WTC11 (cell line): ENCODE data around the gene CSRP3.

Source experiments
- JUN ChIP-seq: sonication (generic); formaldehyde crosslinking; IDR thresholded peaks from 2 replicates; pipeline ENCODE4 v1.8.0; 2023; ENCODE audit warnings: mild to moderate bottlenecking, missing genetic modification reagents
- TEAD4 ChIP-seq: sonication (generic); formaldehyde crosslinking; IDR thresholded peaks from 2 replicates; pipeline ENCODE4 v1.8.0; 2022; ENCODE audit warnings: mild to moderate bottlenecking, missing genetic modification reagents
- TF ChIP-seq, protein P1 (sequence below): fragments of 200-600 bp; IDR thresholded peaks from 2 replicates; pipeline ENCODE4 v1.8.0; 2022; ENCODE audit warnings: antibody characterized with exemption
- TF ChIP-seq, protein P2 (sequence below): sonication (generic); formaldehyde crosslinking; IDR thresholded peaks from 2 replicates; pipeline ENCODE4 v1.8.0; 2022; ENCODE audit warnings: mild to moderate bottlenecking, missing genetic modification reagents
- TF ChIP-seq, protein P3 (sequence below): sonication (generic); formaldehyde crosslinking; IDR thresholded peaks from 2 replicates; pipeline ENCODE4 v1.8.1; 2023; ENCODE audit warnings: mild to moderate bottlenecking, missing genetic modification reagents, moderate library complexity
- TF ChIP-seq, protein P4 (sequence below): sonication (generic); formaldehyde crosslinking; IDR thresholded peaks from 2 replicates; pipeline ENCODE4 v1.8.0; 2022; ENCODE audit warnings: mild to moderate bottlenecking, missing genetic modification reagents

DNA sequence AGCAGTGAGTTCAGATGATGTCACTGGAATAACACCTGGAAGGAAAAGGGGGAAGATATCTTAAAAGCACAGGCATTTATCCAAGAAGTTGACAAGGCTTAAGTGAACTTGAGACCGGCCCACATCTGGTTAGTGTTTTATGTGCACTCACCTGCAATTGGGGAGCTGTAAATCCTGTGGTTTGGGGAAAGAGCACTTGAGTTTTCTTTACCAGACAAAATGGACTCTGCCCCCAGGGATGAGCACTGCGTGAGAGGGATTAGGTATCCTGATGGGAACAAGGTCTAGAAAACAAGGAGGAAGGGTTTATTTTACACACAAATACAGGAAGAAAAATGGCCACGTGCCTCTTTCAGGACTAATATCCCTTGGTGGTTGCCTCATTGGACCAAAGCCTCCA lies 23.8 kb upstream of the CSRP3 start:
- TF ChIP-seq, protein P1, sequence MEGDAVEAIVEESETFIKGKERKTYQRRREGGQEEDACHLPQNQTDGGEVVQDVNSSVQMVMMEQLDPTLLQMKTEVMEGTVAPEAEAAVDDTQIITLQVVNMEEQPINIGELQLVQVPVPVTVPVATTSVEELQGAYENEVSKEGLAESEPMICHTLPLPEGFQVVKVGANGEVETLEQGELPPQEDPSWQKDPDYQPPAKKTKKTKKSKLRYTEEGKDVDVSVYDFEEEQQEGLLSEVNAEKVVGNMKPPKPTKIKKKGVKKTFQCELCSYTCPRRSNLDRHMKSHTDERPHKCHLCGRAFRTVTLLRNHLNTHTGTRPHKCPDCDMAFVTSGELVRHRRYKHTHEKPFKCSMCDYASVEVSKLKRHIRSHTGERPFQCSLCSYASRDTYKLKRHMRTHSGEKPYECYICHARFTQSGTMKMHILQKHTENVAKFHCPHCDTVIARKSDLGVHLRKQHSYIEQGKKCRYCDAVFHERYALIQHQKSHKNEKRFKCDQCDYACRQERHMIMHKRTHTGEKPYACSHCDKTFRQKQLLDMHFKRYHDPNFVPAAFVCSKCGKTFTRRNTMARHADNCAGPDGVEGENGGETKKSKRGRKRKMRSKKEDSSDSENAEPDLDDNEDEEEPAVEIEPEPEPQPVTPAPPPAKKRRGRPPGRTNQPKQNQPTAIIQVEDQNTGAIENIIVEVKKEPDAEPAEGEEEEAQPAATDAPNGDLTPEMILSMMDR = no peak
- no peak for TF ChIP-seq JUN (CRISPR knock-in tag)
- no peak for TF ChIP-seq TEAD4 (CRISPR knock-in tag)
- TF ChIP-seq, protein P2, sequence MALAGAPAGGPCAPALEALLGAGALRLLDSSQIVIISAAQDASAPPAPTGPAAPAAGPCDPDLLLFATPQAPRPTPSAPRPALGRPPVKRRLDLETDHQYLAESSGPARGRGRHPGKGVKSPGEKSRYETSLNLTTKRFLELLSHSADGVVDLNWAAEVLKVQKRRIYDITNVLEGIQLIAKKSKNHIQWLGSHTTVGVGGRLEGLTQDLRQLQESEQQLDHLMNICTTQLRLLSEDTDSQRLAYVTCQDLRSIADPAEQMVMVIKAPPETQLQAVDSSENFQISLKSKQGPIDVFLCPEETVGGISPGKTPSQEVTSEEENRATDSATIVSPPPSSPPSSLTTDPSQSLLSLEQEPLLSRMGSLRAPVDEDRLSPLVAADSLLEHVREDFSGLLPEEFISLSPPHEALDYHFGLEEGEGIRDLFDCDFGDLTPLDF (CRISPR knock-in tag) = no peak
- TF ChIP-seq, protein P3, sequence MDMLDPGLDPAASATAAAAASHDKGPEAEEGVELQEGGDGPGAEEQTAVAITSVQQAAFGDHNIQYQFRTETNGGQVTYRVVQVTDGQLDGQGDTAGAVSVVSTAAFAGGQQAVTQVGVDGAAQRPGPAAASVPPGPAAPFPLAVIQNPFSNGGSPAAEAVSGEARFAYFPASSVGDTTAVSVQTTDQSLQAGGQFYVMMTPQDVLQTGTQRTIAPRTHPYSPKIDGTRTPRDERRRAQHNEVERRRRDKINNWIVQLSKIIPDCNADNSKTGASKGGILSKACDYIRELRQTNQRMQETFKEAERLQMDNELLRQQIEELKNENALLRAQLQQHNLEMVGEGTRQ (CRISPR knock-in tag) = no peak
- TF ChIP-seq, protein P4, sequence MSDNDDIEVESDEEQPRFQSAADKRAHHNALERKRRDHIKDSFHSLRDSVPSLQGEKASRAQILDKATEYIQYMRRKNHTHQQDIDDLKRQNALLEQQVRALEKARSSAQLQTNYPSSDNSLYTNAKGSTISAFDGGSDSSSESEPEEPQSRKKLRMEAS (CRISPR knock-in tag) = no peak
